GM23338 (cell line): ENCODE results near the gene PPHLN1.

Source experiments
- CREB1 ChIP-seq: fragments of 250-450 bp; sonication (Bioruptor Pico); IDR thresholded peaks from 2 replicates; pipeline ENCODE4 v1.5.0; 2020; ENCODE audit warnings: low read depth, mild to moderate bottlenecking, moderate library complexity
- CTCF ChIP-seq, 2 experiments: fragments of 200-600 bp in 1 of 2; sonication (generic) in 1 of 2; conservative IDR thresholded peaks; 2 replicates each; pipeline versions ENCODE4 v1.5.1 to v1.6.1; 2016 to 2017; ENCODE audit warnings: antibody characterized with exemption in 2 of 2, low read depth in 2 of 2, mild to moderate bottlenecking in 2 of 2, moderate library complexity in 1 of 2
- EZH2 ChIP-seq: fragments of 200-600 bp; sonication (generic); IDR thresholded peaks from one replicate; pipeline ENCODE4 v1.8.0; 2017; ENCODE audit warnings: antibody characterized with exemption, mild to moderate bottlenecking, low read depth; ENCODE audit not compliant: unreplicated experiment
- EZH2phosphoT487 ChIP-seq: fragments of 200-600 bp; sonication (generic); IDR thresholded peaks from one replicate; pipeline ENCODE4 v1.8.1; 2018; ENCODE audit warnings: antibody characterized with exemption; ENCODE audit not compliant: unreplicated experiment
- JUNB ChIP-seq: IDR thresholded peaks from one replicate; pipeline ENCODE4 v1.6.1; 2016; ENCODE audit warnings: antibody characterized with exemption; ENCODE audit not compliant: unreplicated experiment
- NANOG ChIP-seq: IDR thresholded peaks from 2 replicates; pipeline ENCODE4 v1.6.1; 2016; ENCODE audit warnings: antibody characterized with exemption, borderline replicate concordance
- POLR2AphosphoS5 ChIP-seq: IDR thresholded peaks from 2 replicates; pipeline ENCODE4 v1.6.1; 2016; ENCODE audit warnings: antibody characterized with exemption, low read depth
- REST ChIP-seq: IDR thresholded peaks from one replicate; pipeline ENCODE4 v1.6.1; 2018; ENCODE audit warnings: antibody characterized with exemption; ENCODE audit not compliant: unreplicated experiment
- STAT1 ChIP-seq: IDR thresholded peaks from one replicate; pipeline ENCODE4 v1.6.1; 2016; ENCODE audit warnings: antibody characterized with exemption; ENCODE audit not compliant: unreplicated experiment
- ZNF462 ChIP-seq: fragments of 250-450 bp; sonication (Bioruptor Pico); IDR thresholded peaks from 2 replicates; pipeline ENCODE4 v1.5.0; 2020; ENCODE audit warnings: mild to moderate bottlenecking, moderate library complexity

- TF ChIP-seq EZH2 (no peak), CTCF (conservative IDR thresholded peaks at IDR 0.05; ENCODE audit: low read depth in 2 of 2) (no peak), REST (no peak), CREB1 (no peak), EZH2phosphoT487 (no peak), STAT1 (no peak), POLR2AphosphoS5 (no peak), JUNB (no peak), NANOG (no peak), ZNF462 (CRISPR knock-in tag) (no peak)
Observed at GRCh38 chr12:42284157-42284556, 41.8 kb upstream of the PPHLN1 start.
